ENCODE data around the gene LY6G6D. TPM values are rescaled to one million over a fixed set of nuclear protein-coding genes. Genes with fewer than 3 reads are reported as not detected.

Gene LY6G6D
- total and polyA plus RNA-seq, 2 donors (not counting 3 experiments of a cell fraction or from before 2014, with no cell fraction given), result not detected

- TF ChIP-seq FOS (IDR thresholded peaks at IDR 0.05; ENCODE audit: borderline replicate concordance, insufficient read depth, low read length), result no peak
- TF ChIP-seq CTCF (IDR thresholded peaks at IDR 0.05; ENCODE audit: extremely low read depth in 1 of 2, insufficient read depth in 1 of 2, low read depth in 1 of 2, low read length in 2 of 2), result peak in 1 of 2 donors; percentile 6
- TF ChIP-seq POLR2AphosphoS5 (IDR thresholded peaks at IDR 0.05; ENCODE audit: insufficient read depth, low read depth, low read length), result peak; percentile 98
- TF ChIP-seq POLR2A (IDR thresholded peaks at IDR 0.05; ENCODE audit: low read depth, low read length), result peak; percentile 97
- POLR2A ChIA-PET, result interaction anchor here (0.5 to 2.2 kb wide), 5 partner anchors 10 to 97 kb away, joined by 3 to 14 read pairs (median 4); partner anchors contain the start of genes HSPA1A, HSPA1B, HSPA1L and MSH5
- no peak overlapping the region for H2AFZ ChIP-seq (ENCODE audit: low read depth, low read length)
Measured at GRCh38 chr6:31729979-31730630, 15.0 kb downstream of the LY6G6D start.

More at GRCh38 chr6:31729979-31730630, 15.0 kb downstream of the LY6G6D start:
- no TSS peak for BruUV-seq (replicated peaks)
- DNase-seq (ENCODE audit: low read depth, low spot score) (peak; percentile 94), FAIRE-seq (peak; percentile 87)
- H4K20me1 ChIP-seq (replicated peaks; ENCODE audit: control insufficient read depth, extremely low read depth, insufficient read depth, low read length), result no peaks in the 10 kb centered on the region
- peaks cover 38% of the 10 kb centered on the region for H3K4me1 ChIP-seq (ENCODE audit: control insufficient read depth, extremely low read depth, insufficient read depth, low read length)
- H3K9me1 ChIP-seq (replicated peaks; ENCODE audit: control insufficient read depth, extremely low read depth, insufficient read depth, low read length), result no peaks in the 10 kb centered on the region
- CTCF ChIA-PET, result interaction anchor here (0.8 to 5.4 kb wide), 21 partner anchors 8 to 222 kb away, joined by 3 to 42 read pairs (median 6); partner anchors contain the start of genes ABHD16A, HSPA1B, LSM2 and LY6G5C
- H3K36me3 ChIP-seq (ENCODE audit: control insufficient read depth in 2 of 2, extremely low read depth in 1 of 2, insufficient read depth in 2 of 2, low read length in 2 of 2), result peaks cover 19 to 38% of the 10 kb centered on the region in 2 experiments
- H3K4me2 ChIP-seq (ENCODE audit: insufficient read depth, low read length), result peak overlapping the region; percentile 73
- peak overlapping the region; percentile 66 to 94 (median 70) for H3K4me3 ChIP-seq (replicated peaks in 1 of 3; ENCODE audit: insufficient read depth in 1 of 3, low read depth in 1 of 3, low read length in 3 of 3)
- H3K79me2 ChIP-seq (ENCODE audit: control insufficient read depth, insufficient read depth, low read length), result peaks cover 23% of the 10 kb centered on the region
- H3K9ac ChIP-seq (replicated peaks; ENCODE audit: extremely low read depth, insufficient read depth, low read length), result peak overlapping the region; percentile 80
- no peaks in the 10 kb centered on the region for H3K9me3 ChIP-seq (replicated peaks; ENCODE audit: control insufficient read depth, insufficient read depth, low read length)
- H3K27ac ChIP-seq (ENCODE audit: insufficient read depth, low read depth, low read length), result peak overlapping the region; percentile 54
- dilution Hi-C loops (cut with MboI; ENCODE audit: extremely low pct_ligation_motif_present, low sequenced_read_pairs), result no loop called here
- no peaks in the 10 kb centered on the region for H3K27me3 ChIP-seq (ENCODE audit: control insufficient read depth in 2 of 2, insufficient read depth in 2 of 2, low read length in 2 of 2)
- intact Hi-C loops (cut with micrococcal nuclease), result loop anchor here (1.0 to 10.0 kb wide), 8 partner anchors 8 to 185 kb away; partner anchors contain the start of genes ABHD16A, ATP6V1G2, DDX39B and HSPA1B

Data from endothelial cell of umbilical vein (primary cell).